Measurements from ENCODE around the gene HSD17B8.

Gene HSD17B8

GRCh38 chr6:33198853-33199436 is 5.5 kb upstream of the HSD17B8 start:
- no peaks in the 10 kb centered on the region for H3K27me3 ChIP-seq (replicated peaks in 2 of 5; ENCODE audit: control insufficient read depth in 4 of 5, insufficient read depth in 5 of 5, low read length in 4 of 5)
- CTCF ChIA-PET: interaction anchor here (1.6 to 3.0 kb wide), 6 partner anchors 9 to 49 kb away, joined by 3 to 14 read pairs (median 8); no protein-coding TSS in a partner anchor
- H3K27ac ChIP-seq (ENCODE audit: insufficient read depth in 1 of 2, low read depth in 1 of 2, low read length in 2 of 2, poor library complexity in 1 of 2, severe bottlenecking in 2 of 2): peak overlapping the region in 1 of 2 experiments; percentile 98
- no CpG with 5 or more reads among the region's 3 CpGs for WGBS (ENCODE audit: insufficient coverage)
- peaks cover 7 to 40% (median 34%) of the 10 kb centered on the region in 4 experiments for H3K4me1 ChIP-seq (ENCODE audit: control extremely low read depth in 1 of 4, control insufficient read depth in 4 of 4, insufficient read depth in 4 of 4, low read length in 3 of 4)
- H3K9me3 ChIP-seq (ENCODE audit: control extremely low read depth in 1 of 5, control insufficient read depth in 4 of 5, insufficient read depth in 2 of 5, low read depth in 1 of 5, low read length in 4 of 5): no peaks in the 10 kb centered on the region
- peak overlapping the region in 6 of 7 experiments; percentile 86 to 99 (median 94) for H3K4me3 ChIP-seq (ENCODE audit: control insufficient read depth in 1 of 7, extremely low read depth in 1 of 7, insufficient read depth in 4 of 7, low read depth in 2 of 7, low read length in 6 of 7)
- POLR2A ChIA-PET: interaction anchor here (1.5 kb wide), 1 partner anchor 73 kb away, joined by 4 read pairs; the partner anchor contains the start of genes RPS18 and VPS52
- H3K36me3 ChIP-seq (ENCODE audit: control insufficient read depth in 4 of 4, insufficient read depth in 4 of 4, low read length in 3 of 4): peaks cover 10 to 62% (median 45%) of the 10 kb centered on the region in 4 experiments
- no peak for DNase-seq

- peak overlapping the region; percentile 86 to 99 (median 92) for H3K4me3 ChIP-seq (ENCODE audit: control insufficient read depth in 1 of 7, extremely low read depth in 1 of 7, insufficient read depth in 4 of 7, low read depth in 2 of 7, low read length in 6 of 7)
- peak; percentile 65 to 84 (median 80) for DNase-seq
- ChIA-PET POLR2A (interaction anchor here (1.5 kb wide), 1 partner anchor 72 kb away, joined by 4 read pairs; the partner anchor contains the start of genes RPS18 and VPS52), CTCF (interaction anchor here (1.6 kb wide), 2 partner anchors 10 to 39 kb away, joined by 3 read pairs; no protein-coding TSS in a partner anchor)
- WGBS (ENCODE audit: insufficient coverage): 0% methylated on average over 18 of the region's 26 CpGs
- H3K36me3 ChIP-seq (ENCODE audit: control insufficient read depth in 4 of 4, insufficient read depth in 4 of 4, low read length in 3 of 4): peaks cover 10 to 57% (median 39%) of the 10 kb centered on the region in 4 experiments
- peak overlapping the region; percentile 41 to 98 for H3K27ac ChIP-seq (ENCODE audit: insufficient read depth in 1 of 2, low read depth in 1 of 2, low read length in 2 of 2, poor library complexity in 1 of 2, severe bottlenecking in 2 of 2)
- H3K27me3 ChIP-seq (replicated peaks in 2 of 5; ENCODE audit: control insufficient read depth in 4 of 5, insufficient read depth in 5 of 5, low read length in 4 of 5): no peaks in the 10 kb centered on the region
- peaks cover 7 to 47% (median 40%) of the 10 kb centered on the region in 4 experiments for H3K4me1 ChIP-seq (ENCODE audit: control extremely low read depth in 1 of 4, control insufficient read depth in 4 of 4, insufficient read depth in 4 of 4, low read length in 3 of 4)
- no peaks in the 10 kb centered on the region for H3K9me3 ChIP-seq (ENCODE audit: control extremely low read depth in 1 of 5, control insufficient read depth in 4 of 5, insufficient read depth in 2 of 5, low read depth in 1 of 5, low read length in 4 of 5)
These were observed 4.7 kb upstream of the HSD17B8 start for GRCh38 chr6:33199687-33200218.

DNA sequence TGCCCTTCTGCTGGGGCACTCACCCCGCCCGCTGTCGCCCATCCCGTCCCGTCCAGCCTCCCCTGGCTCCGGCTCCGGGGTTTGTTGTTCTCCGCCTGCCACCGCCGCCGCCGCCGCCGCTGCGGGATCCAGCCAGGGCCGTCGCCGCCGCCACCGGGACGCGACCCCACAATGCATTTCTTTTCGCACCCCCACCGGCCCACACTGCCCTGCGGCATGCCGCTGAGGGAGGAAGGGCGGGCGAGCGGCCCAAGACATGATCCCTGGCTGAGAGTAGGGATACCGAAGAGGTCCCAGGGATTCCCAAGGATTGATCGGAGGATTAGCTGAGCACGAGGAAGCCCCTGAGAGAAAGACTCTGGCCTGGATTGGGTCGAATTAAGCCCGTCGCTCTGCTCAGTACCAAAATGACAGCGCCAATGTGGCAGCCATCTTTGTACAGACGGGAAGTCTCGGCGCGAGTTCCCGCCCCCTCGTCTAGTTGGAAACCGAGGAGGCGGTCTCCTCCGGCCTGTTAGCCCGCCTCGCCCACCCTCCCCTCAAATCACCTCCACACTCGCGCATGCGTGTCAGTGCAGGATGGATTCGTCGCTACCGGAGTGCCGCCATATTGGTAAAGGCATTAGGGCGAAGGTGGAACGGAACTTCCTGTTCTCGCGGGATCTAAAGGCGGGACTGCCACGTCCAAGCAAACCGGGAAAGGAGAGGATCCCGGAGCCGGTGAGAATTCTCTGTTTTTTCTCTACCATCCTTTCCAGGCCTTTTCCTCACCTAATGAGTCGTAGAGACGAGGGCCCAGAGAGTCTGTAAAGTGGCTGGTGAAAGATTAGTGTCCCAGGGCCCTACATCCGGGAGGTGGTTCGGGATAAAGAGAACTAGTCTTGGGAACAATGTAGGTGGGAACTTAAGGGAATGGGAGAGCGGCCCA is 4.0 kb upstream of the HSD17B8 start, which contains the start of the genes RXRB and SLC39A7:
Gene RXRB, minus strand, starts transcription at position 447 of the 928 bp plus-strand sequence. Its CDS starts 189 bp downstream, at position 258.
Gene SLC39A7, plus strand, starts transcription at position 649 of the 928 bp plus-strand sequence. CDS start 379 bp downstream, outside the sequence.
- under 1% methylated on average over 52 of the region's 68 CpGs for WGBS (ENCODE audit: insufficient coverage)
- CTCF ChIA-PET: interaction anchor here (1.6 kb wide), 1 partner anchor 9 kb away, joined by 3 read pairs; no protein-coding TSS in a partner anchor
- no peaks in the 10 kb centered on the region for H3K27me3 ChIP-seq (replicated peaks in 2 of 5; ENCODE audit: control insufficient read depth in 4 of 5, insufficient read depth in 5 of 5, low read length in 4 of 5)
- no peaks in the 10 kb centered on the region for H3K9me3 ChIP-seq (ENCODE audit: control extremely low read depth in 1 of 5, control insufficient read depth in 4 of 5, insufficient read depth in 2 of 5, low read depth in 1 of 5, low read length in 4 of 5)
- H3K36me3 ChIP-seq (ENCODE audit: control insufficient read depth in 4 of 4, insufficient read depth in 4 of 4, low read length in 3 of 4): peaks cover 4 to 49% (median 33%) of the 10 kb centered on the region in 4 experiments
- peak within 1 kb of the TSS; percentile 86 to 99 (median 92) for H3K4me3 ChIP-seq (ENCODE audit: control insufficient read depth in 1 of 7, extremely low read depth in 1 of 7, insufficient read depth in 4 of 7, low read depth in 2 of 7, low read length in 6 of 7)
- POLR2A ChIA-PET: interaction anchor here (1.5 kb wide), 1 partner anchor 71 kb away, joined by 4 read pairs; the partner anchor contains the start of genes RPS18 and VPS52
- H3K4me1 ChIP-seq (ENCODE audit: control extremely low read depth in 1 of 4, control insufficient read depth in 4 of 4, insufficient read depth in 4 of 4, low read length in 3 of 4): peaks cover 7 to 54% (median 47%) of the 10 kb centered on the region in 4 experiments
- H3K27ac ChIP-seq (ENCODE audit: insufficient read depth in 1 of 2, low read depth in 1 of 2, low read length in 2 of 2, poor library complexity in 1 of 2, severe bottlenecking in 2 of 2): peak within 1 kb of the TSS; percentile 93 to 98
- DNase-seq: peak; percentile 99 to 100 (median 99)

GRCh38 chr6:33201147-33201545 is 3.3 kb upstream of the HSD17B8 start:
- Histone ChIP-seq H3K27ac (ENCODE audit: insufficient read depth in 1 of 2, low read depth in 1 of 2, low read length in 2 of 2, poor library complexity in 1 of 2, severe bottlenecking in 2 of 2) (peak overlapping the region; percentile 93 to 98), H3K27me3 (replicated peaks in 2 of 5; ENCODE audit: control insufficient read depth in 4 of 5, insufficient read depth in 5 of 5, low read length in 4 of 5) (no peaks in the 10 kb centered on the region), H3K4me1 (ENCODE audit: control extremely low read depth in 1 of 4, control insufficient read depth in 4 of 4, insufficient read depth in 4 of 4, low read length in 3 of 4) (peaks cover 7 to 55% (median 47%) of the 10 kb centered on the region in 4 experiments), H3K9me3 (ENCODE audit: control extremely low read depth in 1 of 5, control insufficient read depth in 4 of 5, insufficient read depth in 2 of 5, low read depth in 1 of 5, low read length in 4 of 5) (no peaks in the 10 kb centered on the region), H3K36me3 (ENCODE audit: control insufficient read depth in 4 of 4, insufficient read depth in 4 of 4, low read length in 3 of 4) (peaks cover 2 to 43% (median 26%) of the 10 kb centered on the region in 4 experiments), H3K4me3 (ENCODE audit: control insufficient read depth in 1 of 7, extremely low read depth in 1 of 7, insufficient read depth in 4 of 7, low read depth in 2 of 7, low read length in 6 of 7) (peak overlapping the region; percentile 86 to 99 (median 92))
- ChIA-PET CTCF (no interaction called here), POLR2A (no interaction called here)
- WGBS (ENCODE audit: insufficient coverage): 11% methylated on average over 11 of the region's 14 CpGs
- no peak for DNase-seq

- POLR2A ChIA-PET: no interaction called here
- CTCF ChIA-PET: interaction anchor here (1.5 kb wide), 1 partner anchor 12 kb away, joined by 4 read pairs; no protein-coding TSS in a partner anchor
- WGBS (ENCODE audit: insufficient coverage): 93% methylated on average over 2 of the region's 6 CpGs
- Histone ChIP-seq H3K9me3 (ENCODE audit: control extremely low read depth in 1 of 5, control insufficient read depth in 4 of 5, insufficient read depth in 2 of 5, low read depth in 1 of 5, low read length in 4 of 5) (no peaks in the 10 kb centered on the region), H3K27ac (ENCODE audit: insufficient read depth in 1 of 2, low read depth in 1 of 2, low read length in 2 of 2, poor library complexity in 1 of 2, severe bottlenecking in 2 of 2) (peak overlapping the region in 1 of 2 experiments; percentile 98), H3K4me1 (ENCODE audit: control extremely low read depth in 1 of 4, control insufficient read depth in 4 of 4, insufficient read depth in 4 of 4, low read length in 3 of 4) (peaks cover 7 to 55% (median 47%) of the 10 kb centered on the region in 4 experiments), H3K27me3 (replicated peaks in 2 of 5; ENCODE audit: control insufficient read depth in 4 of 5, insufficient read depth in 5 of 5, low read length in 4 of 5) (no peaks in the 10 kb centered on the region), H3K4me3 (ENCODE audit: control insufficient read depth in 1 of 7, extremely low read depth in 1 of 7, insufficient read depth in 4 of 7, low read depth in 2 of 7, low read length in 6 of 7) (peak overlapping the region in 3 of 7 experiments; percentile 86 to 99 (median 92)), H3K36me3 (ENCODE audit: control insufficient read depth in 4 of 4, insufficient read depth in 4 of 4, low read length in 3 of 4) (peaks cover 2 to 37% (median 22%) of the 10 kb centered on the region in 4 experiments)
- no peak for DNase-seq
These were observed 2.5 kb upstream of the HSD17B8 start for GRCh38 chr6:33201935-33202334.

GRCh38 chr6:33202799-33203198 is 1.7 kb upstream of the HSD17B8 start:
- POLR2A ChIA-PET: no interaction called here
- 96% methylated on average over 4 of the region's 6 CpGs for WGBS (ENCODE audit: insufficient coverage)

More at GRCh38 chr6:33202799-33203198, 1.7 kb upstream of the HSD17B8 start:
- DNase-seq: no peak
- CTCF ChIA-PET: interaction anchor here (0.9 to 1.5 kb wide), 3 partner anchors 9 to 18 kb away, joined by 3 to 5 read pairs (median 4); no protein-coding TSS in a partner anchor
- Histone ChIP-seq H3K36me3 (ENCODE audit: control insufficient read depth in 4 of 4, insufficient read depth in 4 of 4, low read length in 3 of 4) (peaks cover 2 to 30% (median 17%) of the 10 kb centered on the region in 4 experiments), H3K4me1 (ENCODE audit: control extremely low read depth in 1 of 4, control insufficient read depth in 4 of 4, insufficient read depth in 4 of 4, low read length in 3 of 4) (peaks cover 7 to 61% (median 52%) of the 10 kb centered on the region in 4 experiments), H3K27me3 (replicated peaks in 2 of 5; ENCODE audit: control insufficient read depth in 4 of 5, insufficient read depth in 5 of 5, low read length in 4 of 5) (no peaks in the 10 kb centered on the region), H3K27ac (ENCODE audit: insufficient read depth in 1 of 2, low read depth in 1 of 2, low read length in 2 of 2, poor library complexity in 1 of 2, severe bottlenecking in 2 of 2) (peak overlapping the region in 1 of 2 experiments; percentile 98), H3K9me3 (ENCODE audit: control extremely low read depth in 1 of 5, control insufficient read depth in 4 of 5, insufficient read depth in 2 of 5, low read depth in 1 of 5, low read length in 4 of 5) (no peaks in the 10 kb centered on the region), H3K4me3 (ENCODE audit: control insufficient read depth in 1 of 7, extremely low read depth in 1 of 7, insufficient read depth in 4 of 7, low read depth in 2 of 7, low read length in 6 of 7) (no peak overlapping the region)
